Body of pancreas (tissue), 4 donors: ENCODE measurements around the gene CLCNKB. TPM values are rescaled to one million over a fixed set of nuclear protein-coding genes. Genes with fewer than 3 reads are reported as not detected.

ENCODE experiments used
- ATAC-seq: fragments of 150-250 bp; one replicate; pipeline ENCODE4 v1.9.1; 2016
- DNase-seq, 4 donors: peaks; one replicate each; pipeline ENCODE4 v3.0.0-alpha.2; 2019
- H3K27ac ChIP-seq, 4 donors: fragments of 200-600 bp; sonication (generic); 1 replicate in 3 of 4; 2 replicates in 1 of 4; pipeline versions ENCODE4 v1.5.1 to v1.6.1; 2016 to 2019; ENCODE audit warnings: mild to moderate bottlenecking in 1 of 4, mixed read lengths in 1 of 4, moderate library complexity in 1 of 4
- H3K27me3 ChIP-seq, 2 donors: fragments of 200-600 bp; sonication (generic); one replicate each; pipeline ENCODE4 v1.6.0; 2016; ENCODE audit warnings: mild to moderate bottlenecking in 1 of 2
- H3K36me3 ChIP-seq, 2 donors: fragments of 200-600 bp; sonication (generic); replicated peaks in 1 of 2; 2 replicates each; pipeline ENCODE4 v1.5.1; 2016; ENCODE audit warnings: low read depth in 2 of 2; ENCODE audit not compliant: insufficient read depth in 1 of 2
- H3K4me1 ChIP-seq: fragments of 200-600 bp; sonication (generic); one replicate; pipeline ENCODE4 v1.6.0; 2016
- H3K4me3 ChIP-seq, 2 donors: fragments of 200-600 bp; sonication (generic); 1 replicate in 1 of 2; 2 replicates in 1 of 2; pipeline ENCODE4 v1.5.1; 2016 to 2019
- H3K9me3 ChIP-seq, 3 donors: fragments of 200-600 bp; sonication (generic); 1 replicate in 2 of 3; 2 replicates in 1 of 3; pipeline ENCODE4 v1.5.1; 2016
- CTCF ChIP-seq, 7 experiments: fragments of 450-650 bp in 4 of 7; fragments of 200-600 bp in 3 of 7; sonication (generic) in 3 of 7; IDR thresholded peaks; one replicate each; pipeline ENCODE4 v1.5.1; 2016 to 2019; ENCODE audit warnings: antibody characterized with exemption in 7 of 7
- POLR2A ChIP-seq, 3 donors: fragments of 450-650 bp; IDR thresholded peaks; one replicate each; pipeline ENCODE4 v1.6.1; 2016; ENCODE audit warnings: antibody characterized with exemption in 3 of 3, mild to moderate bottlenecking in 2 of 3
- WGBS, 2 donors: methylation state at CpG; one replicate each; pipeline ENCODE4 v1.1.5; 2017; 5-methylcytosine and 5-hydroxymethylcytosine counted together
- intact Hi-C: fragments of 100-400 bp; cut with DNase I; formaldehyde crosslinking; loops from one replicate; pipeline ENCODE4 v1.15.1; 2023
- total RNA-seq, 2 donors: library from RNA; depleted of rRNA; stranded (reverse); fragments of >200 nt; gene quantifications; one replicate each; pipeline ENCODE4 v1.1.0, GENCODE V29; 2016

CLCNKB gene
- total RNA-seq, 2 donors from 2014 or later, result 1.3 TPM; not detected in 1

DNA sequence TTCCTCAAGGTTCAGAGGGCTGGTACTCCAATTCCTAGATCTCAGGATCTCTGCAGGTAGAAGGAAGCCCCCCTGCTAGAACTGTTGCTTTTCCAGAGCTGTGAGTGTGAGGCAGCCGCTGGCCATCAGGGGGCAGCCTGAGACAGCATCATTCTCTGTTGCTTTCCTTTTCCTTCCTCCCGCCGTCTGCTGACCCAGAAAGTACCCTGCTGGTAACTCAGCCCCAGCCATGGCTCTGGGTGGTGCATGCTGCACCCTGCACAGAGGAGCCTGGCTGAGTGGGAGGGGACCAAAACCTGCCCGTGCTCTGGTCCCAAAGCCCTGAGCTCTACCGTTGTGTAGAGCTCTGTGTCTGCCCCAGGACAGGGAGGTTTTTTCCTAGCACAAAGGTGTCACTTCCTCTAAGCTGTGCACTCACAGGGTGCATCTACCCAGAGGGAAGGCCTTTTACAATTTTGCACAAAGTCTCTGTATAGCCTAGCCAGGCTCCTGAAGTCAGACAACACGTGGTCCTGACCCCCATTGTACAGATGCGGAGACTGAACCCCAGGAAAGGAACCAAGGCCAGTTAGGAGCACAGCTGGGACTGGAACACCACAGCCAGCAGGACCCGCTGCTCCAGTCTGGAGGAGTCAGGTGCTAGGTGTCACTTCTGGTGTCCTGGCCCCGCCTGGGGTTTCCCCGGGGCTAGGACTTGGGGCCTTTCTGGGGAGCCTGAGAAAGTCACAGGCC is 35.5 kb downstream of the CLCNKB start:
- H3K4me1 ChIP-seq, result peaks cover 12% of the 10 kb centered on the region
- intact Hi-C loops, result loop anchor here (2.0 to 10.0 kb wide), 2 partner anchors 106 to 276 kb away; partner anchors contain the start of gene FBXO42
- TF ChIP-seq CTCF (IDR thresholded peaks at IDR 0.05) (peak; percentile 70 to 97 (median 94)), POLR2A (IDR thresholded peaks at IDR 0.05) (no peak)
- no peak overlapping the region for H3K4me3 ChIP-seq
- H3K9me3 ChIP-seq, result no peaks in the 10 kb centered on the region
- no peaks in the 10 kb centered on the region for H3K36me3 ChIP-seq
- ATAC-seq (peak; percentile 85), DNase-seq (peak; percentile 86 to 90 (median 86))
- H3K27me3 ChIP-seq, result no peaks in the 10 kb centered on the region
- H3K27ac ChIP-seq, result peak overlapping the region in 2 of 4 donors; percentile 12 to 35
- WGBS, 2 donors, result 0 to 39% methylated on average over 1 to 10 of the region's 10 CpGs

DNA sequence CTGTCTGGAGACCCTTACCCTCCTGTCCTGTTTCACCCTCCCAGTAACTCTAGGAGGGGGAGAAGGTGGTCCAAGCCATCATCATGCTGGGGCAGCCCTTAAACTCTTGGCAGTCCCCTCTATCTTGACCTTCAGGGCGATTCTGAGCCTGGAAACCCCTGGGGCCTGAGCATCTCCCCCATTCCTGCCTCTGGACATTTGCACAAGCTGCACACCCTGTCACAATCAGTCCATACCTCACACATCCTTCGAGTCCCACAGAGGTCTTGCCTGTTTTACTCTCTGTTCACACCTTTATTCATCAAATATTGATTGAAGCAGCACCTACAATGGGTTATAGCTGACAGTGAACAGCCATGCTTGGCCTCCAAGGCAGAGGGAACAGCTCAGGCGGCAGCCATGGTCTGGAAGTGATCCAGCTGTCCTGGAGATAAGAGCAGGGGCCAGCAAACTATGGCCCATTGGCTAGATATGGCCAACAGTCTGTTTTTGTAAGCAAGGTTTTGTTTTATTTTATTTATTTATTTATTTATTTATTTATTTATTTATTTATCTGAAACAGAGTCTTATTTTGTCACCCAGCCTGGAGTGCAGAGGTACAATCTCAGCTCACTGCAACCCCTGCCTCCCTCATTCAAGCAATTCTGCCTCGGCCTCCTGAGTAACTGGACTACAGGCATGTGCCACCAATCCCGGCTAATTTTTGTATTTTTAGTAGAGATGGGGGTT is 37.0 kb downstream of the CLCNKB start:
- no peaks in the 10 kb centered on the region for H3K27me3 ChIP-seq
- no peak overlapping the region for H3K27ac ChIP-seq
- no peaks in the 10 kb centered on the region for H3K9me3 ChIP-seq
- TF ChIP-seq POLR2A (IDR thresholded peaks at IDR 0.05), result no peak
- no peak for TF ChIP-seq CTCF (IDR thresholded peaks at IDR 0.05)
- H3K4me1 ChIP-seq, result peaks cover 9% of the 10 kb centered on the region
- H3K36me3 ChIP-seq, result no peaks in the 10 kb centered on the region
- intact Hi-C loops, result no loop called here
- no peak overlapping the region for H3K4me3 ChIP-seq
- peak; percentile 60 to 80 (median 67) for DNase-seq
- WGBS, 2 donors, result 62% methylated on average over 5 of the region's 5 CpGs
- no peak for ATAC-seq

GRCh38 chr1:16081636-16082035 is 38.1 kb downstream of the CLCNKB start:
- Histone ChIP-seq H3K4me1 (peaks cover 9% of the 10 kb centered on the region), H3K9me3 (no peaks in the 10 kb centered on the region), H3K4me3 (no peak overlapping the region), H3K27me3 (no peaks in the 10 kb centered on the region), H3K27ac (no peak overlapping the region), H3K36me3 (no peaks in the 10 kb centered on the region)
- intact Hi-C loops, result no loop called here
- TF ChIP-seq CTCF (IDR thresholded peaks at IDR 0.05), result no peak
- no peak for TF ChIP-seq POLR2A (IDR thresholded peaks at IDR 0.05)
- ATAC-seq, result no peak
- WGBS, 2 donors, result 62 to 65% methylated on average over 9 of the region's 9 CpGs
- no peak for DNase-seq

- H3K36me3 ChIP-seq, result no peaks in the 10 kb centered on the region
- H3K27me3 ChIP-seq, result no peaks in the 10 kb centered on the region
- H3K4me3 ChIP-seq, result no peak overlapping the region
- TF ChIP-seq POLR2A (IDR thresholded peaks at IDR 0.05) (no peak), CTCF (IDR thresholded peaks at IDR 0.05) (peak; percentile 76 to 94 (median 81))
- DNase-seq (peak; percentile 69 to 80 (median 74)), ATAC-seq (peak; percentile 65)
- peaks cover 9% of the 10 kb centered on the region for H3K4me1 ChIP-seq
- WGBS, 2 donors, result 59 to 63% methylated on average over 8 to 9 of the region's 9 CpGs
- H3K27ac ChIP-seq, result no peak overlapping the region
- intact Hi-C loops, result no loop called here
- no peaks in the 10 kb centered on the region for H3K9me3 ChIP-seq
Observed at GRCh38 chr1:16082283-16083038, 38.9 kb downstream of the CLCNKB start.
